ENCODE results near the gene DAAM2. TPM values are rescaled to one million over a fixed set of nuclear protein-coding genes. Genes with fewer than 3 reads are reported as not detected.

The DAAM2 gene
- total and polyA plus RNA-seq, 9 of the 15 experiments (the other 6 are each of a cell fraction or from before 2014, with no cell fraction given): 0.01 to 0.07 TPM; not detected in 7

DNA sequence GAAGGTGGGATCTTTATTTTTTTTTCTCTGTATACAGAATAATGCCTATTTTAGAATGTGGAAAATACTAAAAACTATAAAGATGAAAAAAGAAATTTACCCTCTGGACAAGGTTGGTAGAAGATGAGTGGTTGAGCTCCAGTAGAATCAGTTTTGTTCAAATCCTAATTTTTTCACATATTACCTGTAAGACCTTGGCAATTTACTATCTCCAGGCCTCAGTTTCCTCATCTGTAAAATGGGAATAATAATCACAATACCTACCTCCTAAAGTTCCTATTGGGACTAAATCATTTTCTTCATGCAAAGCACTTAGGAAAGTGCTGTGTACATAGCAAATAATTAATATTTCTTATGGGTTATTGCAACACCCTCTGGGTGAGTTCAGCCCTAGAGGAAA, 28.4 kb downstream of the DAAM2 start (continued):
- no peak for TF ChIP-seq KDM4B (IDR thresholded peaks at IDR 0.05; ENCODE audit: borderline replicate concordance in 2 of 2, low read depth in 1 of 2)
- TF ChIP-seq, protein P1, sequence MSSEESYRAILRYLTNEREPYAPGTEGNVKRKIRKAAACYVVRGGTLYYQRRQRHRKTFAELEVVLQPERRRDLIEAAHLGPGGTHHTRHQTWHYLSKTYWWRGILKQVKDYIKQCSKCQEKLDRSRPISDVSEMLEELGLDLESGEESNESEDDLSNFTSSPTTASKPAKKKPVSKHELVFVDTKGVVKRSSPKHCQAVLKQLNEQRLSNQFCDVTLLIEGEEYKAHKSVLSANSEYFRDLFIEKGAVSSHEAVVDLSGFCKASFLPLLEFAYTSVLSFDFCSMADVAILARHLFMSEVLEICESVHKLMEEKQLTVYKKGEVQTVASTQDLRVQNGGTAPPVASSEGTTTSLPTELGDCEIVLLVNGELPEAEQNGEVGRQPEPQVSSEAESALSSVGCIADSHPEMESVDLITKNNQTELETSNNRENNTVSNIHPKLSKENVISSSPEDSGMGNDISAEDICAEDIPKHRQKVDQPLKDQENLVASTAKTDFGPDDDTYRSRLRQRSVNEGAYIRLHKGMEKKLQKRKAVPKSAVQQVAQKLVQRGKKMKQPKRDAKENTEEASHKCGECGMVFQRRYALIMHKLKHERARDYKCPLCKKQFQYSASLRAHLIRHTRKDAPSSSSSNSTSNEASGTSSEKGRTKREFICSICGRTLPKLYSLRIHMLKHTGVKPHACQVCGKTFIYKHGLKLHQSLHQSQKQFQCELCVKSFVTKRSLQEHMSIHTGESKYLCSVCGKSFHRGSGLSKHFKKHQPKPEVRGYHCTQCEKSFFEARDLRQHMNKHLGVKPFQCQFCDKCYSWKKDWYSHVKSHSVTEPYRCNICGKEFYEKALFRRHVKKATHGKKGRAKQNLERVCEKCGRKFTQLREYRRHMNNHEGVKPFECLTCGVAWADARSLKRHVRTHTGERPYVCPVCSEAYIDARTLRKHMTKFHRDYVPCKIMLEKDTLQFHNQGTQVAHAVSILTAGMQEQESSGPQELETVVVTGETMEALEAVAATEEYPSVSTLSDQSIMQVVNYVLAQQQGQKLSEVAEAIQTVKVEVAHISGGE (CRISPR knock-in tag; IDR thresholded peaks at IDR 0.05): no peak
- TF ChIP-seq TAF9B (IDR thresholded peaks at IDR 0.05; ENCODE audit: partially characterized antibody): no peak
- no peak for TF ChIP-seq RUNX1 (IDR thresholded peaks at IDR 0.05; ENCODE audit: low read depth)
- no peak for TF ChIP-seq SUPT5H (IDR thresholded peaks at IDR 0.05)
- TF ChIP-seq RB1 (IDR thresholded peaks at IDR 0.05; ENCODE audit: low read depth): no peak
- no peak for TF ChIP-seq SMARCA5 (IDR thresholded peaks at IDR 0.05)
- 0 out of 2 replicates have a peak, but pooled peaks have one; percentile 10 for TF ChIP-seq BCOR (IDR thresholded peaks at IDR 0.05)
- TF ChIP-seq, protein P2, sequence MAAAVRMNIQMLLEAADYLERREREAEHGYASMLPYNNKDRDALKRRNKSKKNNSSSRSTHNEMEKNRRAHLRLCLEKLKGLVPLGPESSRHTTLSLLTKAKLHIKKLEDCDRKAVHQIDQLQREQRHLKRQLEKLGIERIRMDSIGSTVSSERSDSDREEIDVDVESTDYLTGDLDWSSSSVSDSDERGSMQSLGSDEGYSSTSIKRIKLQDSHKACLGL (CRISPR knock-in tag; IDR thresholded peaks at IDR 0.05; ENCODE audit: borderline replicate concordance, poor library complexity, severe bottlenecking): no peak
- TF ChIP-seq RBM25 (IDR thresholded peaks at IDR 0.05; ENCODE audit: low read depth, low read length, severe bottlenecking): peak; percentile 91
